GM12878 (cell line): Measurements from ENCODE around the gene ZKSCAN7. TPM values are rescaled to one million over a fixed set of nuclear protein-coding genes. Genes with fewer than 3 reads are reported as not detected.
"Not testable (repeated sequence)": the region's sequence is repeated elsewhere in the genome, so short reads cannot be mapped to it uniquely, and the experiment has no call there.

Experiments
- ATAC-seq: fragments of 200-7000 bp; cut with Tn5 transposase; 3 replicates; pipeline ENCODE4 v1.9.1; 2020; ENCODE audit warnings: mild to moderate bottlenecking, moderate library complexity
- BruUV-seq: library from RNA; stranded (reverse); fragments of 400-500 nt; replicated peaks from 2 replicates; lab custom pipeline; 2021; lab: Mats Ljungman, UMichigan
- CTCF ChIA-PET: fragments of 300-600 bp; sonication (Branson Sonifier 250); formaldehyde crosslinking; extraction: SDS; loops from one replicate; lab custom pipeline; 2021; ENCODE audit warnings: inconsistent platforms; lab: Yijun Ruan, JAX
- POLR2A ChIA-PET: fragments of 350-600 bp; formaldehyde crosslinking; extraction: SDS; loops from one replicate; lab custom pipeline; 2021; ENCODE audit warnings: inconsistent platforms; lab: Charles Lee
- RAD21 ChIA-PET: fragments of 300-600 bp; sonication (Branson Sonifier 250); formaldehyde crosslinking; loops from one replicate; lab custom pipeline; 2023; ENCODE audit warnings: antibody characterized with exemption; ENCODE audit not compliant: unreplicated experiment; lab: Charles Lee
- SMC1A ChIA-PET: fragments of 300-600 bp; sonication (Branson Sonifier 250); formaldehyde crosslinking; loops from one replicate; lab custom pipeline; 2023; ENCODE audit not compliant: unreplicated experiment, uncharacterized antibody; lab: Charles Lee
- DNase-seq: peaks from one replicate; pipeline ENCODE4 v3.0.0-alpha.2; 2011; ENCODE audit warnings: low read depth, low spot score
- FAIRE-seq: peaks from 3 replicates; lab custom pipeline; 2011; peaks lifted over from hg19 to GRCh38; lab: Jason Lieb, UNC
- H2AFZ ChIP-seq: 2 replicates; pipeline ENCODE4 v1.6.0; 2011; ENCODE audit warnings: low read depth, low read length, control low read depth; ENCODE audit not compliant: control insufficient read depth
- H3K27ac ChIP-seq: 2 replicates; pipeline ENCODE4 v1.5.1; 2011; ENCODE audit warnings: control low read depth; ENCODE audit not compliant: control insufficient read depth, insufficient read depth
- H3K27me3 ChIP-seq, 2 experiments: replicated peaks in 1 of 2; 2 replicates each; pipeline versions ENCODE4 v1.6.0 to v1.6.1; 2011; ENCODE audit warnings: low read length in 1 of 2; ENCODE audit not compliant: control insufficient read depth in 2 of 2, insufficient read depth in 2 of 2
- H3K36me3 ChIP-seq, 2 experiments: 2 replicates each; pipeline ENCODE4 v1.5.1; 2011; ENCODE audit warnings: low read length in 1 of 2; ENCODE audit not compliant: control insufficient read depth in 2 of 2, insufficient read depth in 2 of 2
- H3K4me1 ChIP-seq: 2 replicates; pipeline ENCODE4 v1.6.1; 2011; ENCODE audit warnings: mild to moderate bottlenecking, low read length, moderate library complexity, mixed read lengths; ENCODE audit not compliant: control insufficient read depth, insufficient read depth
- H3K4me2 ChIP-seq: 2 replicates; pipeline ENCODE4 v1.6.0; 2011; ENCODE audit warnings: control low read depth; ENCODE audit not compliant: control insufficient read depth, insufficient read depth
- H3K4me3 ChIP-seq: fragments of 200-600 bp; sonication (generic); 2 replicates; pipeline ENCODE4 v1.5.1; 2016
- H3K79me2 ChIP-seq: 2 replicates; pipeline ENCODE4 v1.6.0; 2011; ENCODE audit warnings: low read length; ENCODE audit not compliant: control insufficient read depth, insufficient read depth
- H3K9ac ChIP-seq: 2 replicates; pipeline ENCODE4 v1.8.0; 2011; ENCODE audit warnings: low read length, control low read depth, mixed read lengths; ENCODE audit not compliant: control insufficient read depth, insufficient read depth
- H3K9me3 ChIP-seq: replicated peaks from 3 replicates; pipeline ENCODE4 v1.5.1; 2011; ENCODE audit warnings: mild to moderate bottlenecking, low read length; ENCODE audit not compliant: control insufficient read depth, insufficient read depth
- H4K20me1 ChIP-seq: 2 replicates; pipeline ENCODE4 v1.6.0; 2011; ENCODE audit not compliant: control insufficient read depth, insufficient read depth
- CEBPB ChIP-seq, 2 experiments: fragments of 150-350 bp in 1 of 2; IDR thresholded peaks; 2 replicates each; pipeline ENCODE4 v1.6.1; 2012 to 2014; ENCODE audit warnings: low read depth in 2 of 2, low read length in 2 of 2, borderline replicate concordance in 1 of 2, inconsistent platforms in 1 of 2
- HDAC6 ChIP-seq: fragments of 200-600 bp; sonication (generic); IDR thresholded peaks from one replicate; pipeline ENCODE4 v1.8.0; 2017; ENCODE audit warnings: antibody characterized with exemption; ENCODE audit not compliant: unreplicated experiment
- RB1 ChIP-seq: fragments of 450-650 bp; formaldehyde crosslinking; IDR thresholded peaks from 2 replicates; pipeline ENCODE4 v1.6.1; 2017; ENCODE audit warnings: mild to moderate bottlenecking, borderline replicate concordance
- RCOR1 ChIP-seq: conservative IDR thresholded peaks from 2 replicates; pipeline ENCODE4 v1.6.1; 2012; ENCODE audit warnings: low read depth, low read length, improper control_type of control experiment
- SREBF1 ChIP-seq: IDR thresholded peaks from 2 replicates; pipeline ENCODE4 v1.6.1; 2012; ENCODE audit warnings: mild to moderate bottlenecking, low read length
- ZBTB11 ChIP-seq: fragments of 450-650 bp; formaldehyde crosslinking; IDR thresholded peaks from 2 replicates; pipeline ENCODE4 v1.5.0; 2022; ENCODE audit warnings: mild to moderate bottlenecking, missing genetic modification characterization
- WGBS: methylation state at CpG from one replicate; pipeline ENCODE4 v1.1.6; 2016; ENCODE audit warnings: low lambda C conversion rate; ENCODE audit not compliant: insufficient replicate concordance, insufficient coverage; ENCODE audit errors: missing lambda C conversion rate; 5-methylcytosine and 5-hydroxymethylcytosine counted together
- in situ Hi-C: fragments of 300-500 bp; cut with MboI; formaldehyde crosslinking; loops from 9 replicates; pipeline ENCODE4 v1.14.3; 2018; ENCODE audit warnings: mixed read lengths
- intact Hi-C: fragments of 100-400 bp; cut with micrococcal nuclease; formaldehyde crosslinking; loops from one replicate; pipeline ENCODE4 v1.14.2; 2022; ENCODE audit not compliant: unreplicated experiment
- polyA plus RNA-seq, 11 experiments: library from polyadenylated mRNA; depleted of rRNA in 4 of 11; unstranded in 6 of 11; stranded (reverse) in 5 of 11; fragments of >200 nt; fragmentation: Nextera tagmentation in 4 of 11; fragmentation: Illumina TruSeq in 1 of 11; extraction: Ambion mirVana in 4 of 11; extraction: Trizol in 1 of 11; gene quantifications; 1 replicate in 1 of 11; 2 replicates in 10 of 11; pipeline versions ENCODE4 v1.2.1 to v1.2.3, GENCODE V29; 2011 to 2016; ENCODE audit warnings: inconsistent platforms in 2 of 11, missing spikeins in 2 of 11, low read depth in 1 of 11
- total RNA-seq, 4 experiments: library from RNA; depleted of rRNA in 3 of 4; stranded (reverse); fragments of >200 nt in 3 of 4; fragmentation: Illumina TruSeq in 1 of 4; extraction: Trizol in 1 of 4; gene quantifications; 2 replicates each; pipeline versions ENCODE4 v1.2.1 to v1.2.3, GENCODE V29; 2013 to 2021
- TF ChIP-seq, protein P1 (sequence below): IDR thresholded peaks from 2 replicates; pipeline ENCODE4 v1.6.1; 2012; ENCODE audit warnings: low read depth, low read length, improper control_type of control experiment

ZKSCAN7 gene
- total and polyA plus RNA-seq, 10 of the 15 experiments (the other 5 are each of a cell fraction or from before 2014, with no cell fraction given), result 0.77 to 6.0 (median 3.5) TPM

GRCh38 chr3:44580971-44581370 is 26.0 kb downstream of the ZKSCAN7 start:
- H3K27ac ChIP-seq, H2AFZ ChIP-seq, in situ Hi-C loops, H3K4me2 ChIP-seq, CTCF ChIA-PET, BruUV-seq, FAIRE-seq, H3K4me3 ChIP-seq, H3K27me3 ChIP-seq, POLR2A ChIA-PET, H3K9ac ChIP-seq, RAD21 ChIA-PET, intact Hi-C loops, H3K36me3 ChIP-seq, ATAC-seq, H4K20me1 ChIP-seq, H3K4me1 ChIP-seq, H3K9me3 ChIP-seq, DNase-seq, H3K79me2 ChIP-seq: not testable (repeated sequence)
- 95% methylated on average over 22 of the region's 62 CpGs for WGBS
- SMC1A ChIA-PET, result interaction anchor here (0.6 kb wide), 2 partner anchors 331 to 673 kb away, joined by 3 read pairs; no protein-coding TSS in a partner anchor

- ChIA-PET POLR2A (interaction anchor here (0.5 to 1.3 kb wide), 2 partner anchors 18 to 40 kb away, joined by 5 to 6 read pairs; partner anchors contain the start of gene ZNF197), SMC1A (interaction anchor here (1.0 to 1.1 kb wide), 2 partner anchors 27 to 101 kb away, joined by 3 read pairs; no protein-coding TSS in a partner anchor), CTCF (interaction anchor here (0.9 to 1.1 kb wide), 2 partner anchors 76 to 88 kb away, joined by 3 to 8 read pairs; no protein-coding TSS in a partner anchor), RAD21 (no interaction called here)
- Histone ChIP-seq H3K36me3 (no peaks in the 10 kb centered on the region), H3K79me2 (no peaks in the 10 kb centered on the region), H3K9me3 (no peaks in the 10 kb centered on the region; the same call in 1 of the 3 replicates), H2AFZ (peak within 1 kb of the TSS; percentile 72), H3K27me3 (peaks cover 0 to 2% of the 10 kb centered on the region in 2 experiments; a peak in 1 of 4 replicates), H3K4me2 (peak within 1 kb of the TSS; percentile 4; the same call in 1 of the 2 replicates), H4K20me1 (no peaks in the 10 kb centered on the region), H3K9ac (peak within 1 kb of the TSS; percentile 62), H3K4me1 (no peaks in the 10 kb centered on the region), H3K4me3 (peak within 1 kb of the TSS; percentile 12; the same call in 1 of the 2 replicates), H3K27ac (no peak within 1 kb of the TSS)
- 15% methylated on average over 30 of the region's 41 CpGs for WGBS
- intact Hi-C loops, result no loop called here
- in situ Hi-C loops, result no loop called here
- ATAC-seq, result peak; percentile 94
- no peak for FAIRE-seq
- no peak for DNase-seq
- BruUV-seq, result TSS peak; percentile 82
- TF ChIP-seq, protein P1, sequence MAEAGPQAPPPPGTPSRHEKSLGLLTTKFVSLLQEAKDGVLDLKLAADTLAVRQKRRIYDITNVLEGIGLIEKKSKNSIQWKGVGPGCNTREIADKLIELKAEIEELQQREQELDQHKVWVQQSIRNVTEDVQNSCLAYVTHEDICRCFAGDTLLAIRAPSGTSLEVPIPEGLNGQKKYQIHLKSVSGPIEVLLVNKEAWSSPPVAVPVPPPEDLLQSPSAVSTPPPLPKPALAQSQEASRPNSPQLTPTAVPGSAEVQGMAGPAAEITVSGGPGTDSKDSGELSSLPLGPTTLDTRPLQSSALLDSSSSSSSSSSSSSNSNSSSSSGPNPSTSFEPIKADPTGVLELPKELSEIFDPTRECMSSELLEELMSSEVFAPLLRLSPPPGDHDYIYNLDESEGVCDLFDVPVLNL, result no peak
- TF ChIP-seq SREBF1 (no peak), ZBTB11 (CRISPR knock-in tag) (no peak), RB1 (no peak), HDAC6 (no peak), RCOR1 (no peak), CEBPB (IDR thresholded peaks at IDR 0.05; ENCODE audit: borderline replicate concordance in 1 of 2, low read depth in 2 of 2, low read length in 2 of 2) (no peak)
These were observed 29.9 kb downstream of the ZKSCAN7 start, which contains the start of gene ZNF660 for GRCh38 chr3:44584646-44585501. Gene ZNF660 (plus strand): TSS chr3:44584964. CDS start chr3:44594194, 9,230 bp downstream.
